Measurements from ENCODE around the gene SMAD9.

The SMAD9 gene

DNA sequence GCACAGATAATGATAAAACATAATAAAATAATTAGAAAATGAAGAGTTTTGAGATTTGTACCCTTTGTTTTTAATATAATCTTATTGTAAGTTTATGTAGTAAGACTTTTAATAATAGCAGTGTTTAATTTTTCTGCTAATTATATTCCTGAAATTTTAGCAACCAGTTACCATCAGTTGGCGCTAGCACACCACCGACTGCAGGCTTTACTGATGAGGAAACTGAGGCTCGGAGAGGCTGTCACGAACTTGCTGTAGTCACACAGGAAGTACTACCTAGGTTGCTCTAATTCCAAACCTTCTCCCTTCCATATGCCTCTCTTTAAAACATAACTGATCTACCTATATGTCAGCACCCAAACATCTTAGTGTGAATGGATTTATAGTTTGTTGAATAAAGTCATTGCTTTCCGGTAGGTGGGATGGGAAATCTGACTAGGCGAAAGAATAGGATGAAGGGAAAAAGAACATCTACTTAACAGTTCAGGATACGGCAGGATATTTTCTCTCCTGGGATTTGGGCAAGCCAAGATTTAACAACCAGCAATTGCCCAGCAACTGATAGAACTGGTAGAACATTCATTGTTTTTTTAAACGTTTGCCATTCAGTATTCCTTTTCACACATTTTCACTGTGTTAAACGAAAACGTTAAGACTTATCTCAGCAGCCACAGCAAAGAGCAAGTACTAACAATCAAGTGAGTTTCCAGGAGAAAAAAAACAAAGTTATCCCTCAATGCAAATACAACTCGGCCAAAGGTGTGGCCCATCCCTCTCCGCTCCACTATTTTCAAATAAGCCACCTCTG is 101.8 kb downstream of the SMAD9 start:
- DNase-seq (ENCODE audit: low spot score) = no peak

DNA sequence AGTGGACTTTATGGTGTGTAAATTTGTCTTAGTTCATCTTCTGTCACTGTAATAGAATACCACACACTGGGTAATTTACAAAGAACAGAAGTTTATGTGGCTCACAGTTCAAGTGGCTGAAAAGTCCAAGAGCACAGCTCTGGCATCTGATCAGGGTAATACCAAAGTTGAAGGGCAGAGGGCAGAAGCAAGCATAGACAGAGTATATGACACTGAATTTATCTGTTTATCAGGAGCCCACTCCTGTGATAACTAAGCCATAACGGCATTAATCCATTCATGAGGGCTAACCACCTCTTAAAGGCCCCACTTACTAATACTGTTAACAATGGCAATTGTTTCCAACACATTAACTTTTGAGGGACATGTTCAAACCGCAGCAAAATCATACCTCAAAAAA is 105.0 kb downstream of the SMAD9 start:
- DNase-seq (ENCODE audit: low spot score) = no peak

DNA sequence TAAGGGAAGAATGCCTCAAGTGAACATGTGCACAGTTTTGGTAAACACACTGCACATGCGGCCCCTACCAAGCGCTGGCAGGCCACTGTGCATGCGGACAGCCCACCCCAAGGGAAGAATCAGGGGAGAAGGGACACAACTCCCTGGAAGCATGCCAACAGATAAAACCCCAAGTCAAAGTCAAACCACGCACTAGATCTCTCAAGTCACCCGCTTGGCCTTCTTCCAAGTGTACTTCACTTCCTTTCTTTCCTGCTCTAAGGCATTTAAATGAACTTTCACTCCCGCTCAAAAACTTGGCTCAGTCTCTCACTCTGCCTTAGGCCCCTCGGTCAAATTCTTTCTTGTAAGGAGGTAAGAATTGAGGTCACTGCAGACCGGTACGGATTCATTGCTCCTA is 105.6 kb downstream of the SMAD9 start:
- no peak for DNase-seq (ENCODE audit: low spot score)

DNA sequence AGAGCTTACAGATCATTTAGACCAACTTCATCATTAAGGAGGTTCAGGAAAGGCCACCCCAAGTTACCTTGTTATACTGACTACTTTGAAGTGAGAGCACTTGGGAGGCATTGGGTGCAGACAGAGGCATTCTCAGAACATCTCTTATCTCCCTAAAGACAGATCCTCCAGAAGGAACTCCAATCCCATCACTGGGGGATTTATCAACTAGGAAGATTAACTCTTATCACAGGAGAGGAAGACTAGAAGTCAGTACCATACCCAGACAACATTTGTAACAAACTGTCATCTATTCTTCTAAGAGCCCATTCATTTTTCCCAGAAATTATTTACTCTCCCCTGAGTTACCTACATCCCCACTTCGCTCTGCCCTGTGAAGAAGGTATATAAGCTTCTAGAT is 106.8 kb downstream of the SMAD9 start:
- DNase-seq (ENCODE audit: low spot score) = no peak

DNA sequence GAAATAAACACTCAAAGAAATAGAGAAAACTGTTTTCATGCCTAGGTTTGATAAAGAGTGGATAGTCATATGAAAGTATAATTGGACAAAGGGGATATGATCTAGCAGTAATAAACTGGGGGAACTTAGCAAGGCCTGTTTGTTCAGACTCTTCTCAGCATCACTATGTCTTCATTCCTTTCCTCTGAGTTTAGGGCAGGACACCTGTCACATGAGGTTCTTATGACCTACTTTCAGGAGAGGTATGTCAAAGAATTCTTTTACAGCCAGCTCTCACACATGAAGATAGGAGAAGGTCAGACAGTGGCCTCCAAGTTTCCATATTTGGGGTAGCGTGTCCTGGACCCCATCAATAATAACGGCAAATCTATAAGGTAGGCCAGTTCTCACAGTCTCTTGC is 112.4 kb downstream of the SMAD9 start:
- DNase-seq (ENCODE audit: low spot score) = no peak

DNA sequence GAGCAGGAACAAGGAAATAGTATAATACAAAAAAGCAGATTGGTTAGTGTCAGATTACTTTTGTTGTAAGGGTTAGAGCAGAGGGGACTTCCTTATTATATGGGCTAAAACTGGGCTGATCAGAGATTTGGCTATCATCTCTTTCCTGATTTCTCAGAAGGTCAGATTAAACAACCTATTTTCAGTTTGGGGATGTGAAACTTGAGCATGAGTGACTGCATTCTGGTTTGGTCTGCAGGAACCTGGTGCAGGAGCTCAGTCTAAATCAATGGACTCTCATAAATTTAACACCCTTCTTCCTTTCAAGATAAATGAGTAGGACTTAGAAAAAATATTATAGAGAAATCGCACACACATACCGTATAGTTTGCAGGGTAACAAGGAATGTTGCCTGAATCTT is 113.9 kb downstream of the SMAD9 start:
- no peak for DNase-seq (ENCODE audit: low spot score)

DNA sequence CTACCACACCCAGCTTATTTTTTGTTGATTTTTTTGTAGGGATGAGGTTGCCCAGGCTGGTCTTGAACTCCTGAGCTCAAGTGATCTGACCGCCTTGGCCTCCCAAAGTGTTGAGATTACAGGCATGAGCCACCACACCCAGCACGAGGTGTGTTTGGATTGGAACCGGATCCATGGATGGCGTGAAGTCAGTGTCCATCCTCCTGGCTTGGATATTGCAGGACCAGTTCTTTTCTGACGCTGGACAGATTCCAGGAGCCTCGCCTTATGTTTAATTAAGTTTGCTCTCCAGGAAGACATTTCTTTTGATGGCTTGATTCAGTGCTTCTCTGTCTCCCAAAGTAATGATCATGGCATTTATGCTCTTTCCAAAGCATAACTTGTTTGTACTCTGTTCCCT is 115.5 kb downstream of the SMAD9 start:
- DNase-seq (ENCODE audit: low spot score) = no peak

DNA sequence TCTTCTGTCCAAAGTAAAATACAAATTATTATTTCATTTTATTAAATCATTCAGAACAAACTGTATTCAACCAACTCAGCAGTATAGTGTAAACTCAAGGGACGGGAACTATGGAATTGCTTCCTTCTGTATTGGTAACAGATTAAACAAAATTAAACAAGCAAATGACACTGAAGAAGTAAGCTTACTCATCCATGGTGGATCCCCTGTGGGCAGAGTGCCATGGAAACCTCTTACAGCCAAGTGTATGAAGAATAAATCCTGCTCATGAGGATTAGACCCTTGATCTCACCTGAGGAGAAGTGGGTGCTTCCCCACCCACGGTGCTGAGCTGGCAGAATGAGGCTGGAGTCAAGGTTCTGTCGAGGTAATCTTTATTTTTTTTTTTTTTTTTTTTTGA is 119.0 kb downstream of the SMAD9 start:
- no peak for DNase-seq (ENCODE audit: low spot score)

DNA sequence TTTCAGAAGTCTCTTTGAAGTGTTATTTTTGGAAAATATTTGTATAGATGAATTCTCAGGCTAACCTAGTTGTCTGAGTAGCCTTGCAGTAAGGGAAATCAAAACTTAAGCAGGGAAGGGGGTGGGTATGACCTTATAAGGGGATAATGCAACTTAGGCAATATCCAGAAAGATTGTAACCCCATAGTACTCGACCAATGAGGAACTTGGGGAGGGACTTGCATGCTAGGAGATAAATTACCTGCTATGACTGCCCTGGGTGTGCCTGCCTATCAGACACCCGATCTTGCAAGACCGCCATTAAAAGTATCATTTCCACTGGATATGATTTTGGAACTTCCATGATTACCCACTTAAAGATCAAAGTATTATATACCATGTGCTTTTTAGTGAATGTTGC is 124.0 kb downstream of the SMAD9 start:
- no peak for DNase-seq (ENCODE audit: low spot score)

DNA sequence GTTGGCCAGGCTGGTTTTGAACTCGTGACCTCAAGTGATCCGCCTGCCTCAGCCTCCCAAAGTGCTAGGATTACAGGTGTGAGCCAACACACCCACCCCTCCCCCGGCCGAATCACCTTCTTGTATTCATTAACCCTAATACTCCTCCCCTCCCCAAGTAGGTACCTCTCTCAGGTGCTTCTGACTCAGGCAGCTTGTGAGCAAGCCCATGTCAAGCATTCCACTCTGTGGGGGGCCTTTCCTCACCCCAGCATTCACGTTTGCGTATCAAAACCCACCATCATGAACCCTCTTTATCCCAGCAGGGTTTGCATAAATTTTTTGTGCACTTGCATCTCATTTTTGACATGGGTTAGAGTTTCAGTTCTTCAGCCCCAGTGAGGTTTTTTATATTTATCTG is 124.6 kb downstream of the SMAD9 start:
- no peak for DNase-seq (ENCODE audit: low spot score)
